Adrenal gland (tissue), 12 donors: ENCODE results near the gene VEGFA. TPM values are rescaled to one million over a fixed set of nuclear protein-coding genes. Genes with fewer than 3 reads are reported as not detected.
A peak's percentile ranks its signal among the peaks of the same experiment; 100 is the strongest.

Experiments used
- DNase-seq, 7 donors: peaks; one replicate each; pipeline ENCODE4 v3.0.0-alpha.2; 2019 to 2020
- H3K27ac ChIP-seq, 5 donors: fragments of 200-600 bp; sonication (generic) in 4 of 5; 1 replicate in 3 of 5; 2 replicates in 2 of 5; pipeline versions ENCODE4 v1.5.1 to v1.8.0; 2016 to 2020; ENCODE audit warnings: mild to moderate bottlenecking in 1 of 5
- H3K27me3 ChIP-seq: fragments of 200-600 bp; 2 replicates; pipeline ENCODE4 v1.8.0; 2021
- H3K36me3 ChIP-seq, 2 donors: fragments of 200-600 bp; replicated peaks in 1 of 2; 1 replicate in 1 of 2; 2 replicates in 1 of 2; pipeline versions ENCODE4 v1.5.1 to v1.8.0; 2018 to 2022
- H3K4me1 ChIP-seq, 2 donors: fragments of 200-600 bp; replicated peaks in 1 of 2; 1 replicate in 1 of 2; 2 replicates in 1 of 2; pipeline versions ENCODE4 v1.5.1 to v1.8.0; 2018 to 2021
- H3K4me3 ChIP-seq, 4 donors: fragments of 200-600 bp; sonication (generic) in 3 of 4; one replicate each; pipeline ENCODE4 v1.5.1; 2016 to 2018
- H3K9me3 ChIP-seq, 3 donors: fragments of 200-600 bp; sonication (generic) in 1 of 3; replicated peaks in 1 of 3; 1 replicate in 2 of 3; 2 replicates in 1 of 3; pipeline versions ENCODE4 v1.5.1 to v1.8.0; 2016 to 2021
- POLR2A ChIP-seq, 2 donors: fragments of 450-650 bp; IDR thresholded peaks; one replicate each; pipeline ENCODE4 v1.6.1; 2017; ENCODE audit warnings: antibody characterized with exemption in 2 of 2, mild to moderate bottlenecking in 2 of 2, moderate library complexity in 1 of 2
- WGBS, 4 donors: extraction: QIAGEN DNeasy Blood & Tissue Kit in 2 of 4; methylation state at CpG; one replicate each; pipeline versions ENCODE4 v1.1.5 to v1.1.7; 2013 to 2017; 5-methylcytosine and 5-hydroxymethylcytosine counted together
- intact Hi-C, 2 donors: fragments of 100-400 bp; cut with DNase I; formaldehyde crosslinking; loops; one replicate each; pipeline versions ENCODE4 v1.14.1 to v1.15.0; 2022 to 2023
- polyA plus RNA-seq, 3 donors: library from polyadenylated mRNA; stranded (reverse); fragments of 200-250 nt in 2 of 3; fragments of 350-450 nt in 1 of 3; fragmentation: Illumina TruSeq in 1 of 3; extraction: RNeasy Lipid Tissue Mini Kit (QIAGEN cat#74804) in 1 of 3; gene quantifications; one replicate each; pipeline ENCODE4 v1.2.3, GENCODE V29; 2013 to 2014
- total RNA-seq, 9 donors: library from RNA; depleted of rRNA in 4 of 9; stranded (reverse); fragments of >200 nt in 4 of 9; fragments of 120-200 nt in 1 of 9; fragmentation: NEBNext Ultra II Directional in 1 of 9; extraction: Animal tissue kit (Norgen Biotek cat#: 25700) in 1 of 9; gene quantifications; one replicate each; pipeline versions ENCODE4 v1.1.0 to v1.2.4, GENCODE V29; 2013 to 2023
- TF ChIP-seq, protein P1 (sequence below), 6 experiments: fragments of 450-650 bp in 4 of 6; fragments of 200-600 bp in 2 of 6; sonication (generic) in 1 of 6; IDR thresholded peaks; 1 replicate in 5 of 6; 2 replicates in 1 of 6; pipeline versions ENCODE4 v1.5.1 to v1.8.0; 2016 to 2021; ENCODE audit warnings: antibody characterized with exemption in 6 of 6, mild to moderate bottlenecking in 2 of 6, moderate library complexity in 1 of 6
- donor health status: healthy with polysubstance abuse.
- donor health status: Bipolar disorder and iron deficiency.
- donor health status: DM: yes; HTN: yes; CAD: no.
- donor health status: DM: no; HTN: no; CAD: no.
- donor health status: DM: no; HTN: no; CAD: no.
- donor health status: DM: yes; HTN: yes; CAD: no.

The VEGFA gene
- total and polyA plus RNA-seq, 12 donors = 31.5 to 343 (median 101) TPM

DNA sequence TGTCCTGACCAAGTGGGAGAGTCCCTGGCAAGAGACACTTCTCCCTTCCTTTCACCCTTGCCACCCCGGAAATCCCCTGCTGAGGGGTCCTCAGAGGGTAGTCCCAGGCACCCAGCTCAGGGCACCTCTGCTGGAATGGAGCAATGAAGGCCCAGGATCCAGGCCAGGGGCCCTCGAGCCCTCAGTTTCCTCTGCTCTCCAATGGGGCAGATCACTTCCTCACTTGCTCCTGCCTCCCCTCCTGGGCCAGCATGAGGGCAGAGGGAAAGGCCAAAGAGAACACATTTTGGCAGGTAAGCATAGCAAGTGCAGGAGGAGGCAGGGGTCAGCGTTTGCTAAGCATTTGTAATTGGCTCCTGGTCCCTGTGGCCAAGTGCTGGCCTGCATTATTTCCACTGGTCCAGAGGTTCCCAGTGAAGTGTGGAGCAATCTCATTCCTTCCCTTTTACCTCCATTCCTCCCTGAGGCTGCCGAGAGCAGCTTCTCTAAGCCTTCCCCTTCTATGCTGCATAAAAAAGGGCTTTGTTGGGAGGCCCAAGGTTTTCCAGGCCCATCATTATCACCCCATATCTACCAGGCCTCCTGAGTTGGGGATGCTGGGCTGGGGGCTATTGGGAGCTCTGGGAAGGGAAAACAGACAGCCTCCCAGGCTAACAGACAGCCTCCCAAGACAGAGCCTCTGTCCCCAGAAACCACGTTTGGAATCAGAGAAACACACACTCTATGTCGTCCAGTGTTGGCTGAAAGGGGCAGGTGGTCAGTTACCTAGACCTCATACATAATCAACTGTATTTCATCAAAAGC lies 28.8 kb upstream of the VEGFA start:
- WGBS, 4 donors = 61 to 83% (median 71%) methylated on average over 4 to 6 of the region's 6 CpGs
- no peaks in the 10 kb centered on the region for H3K4me1 ChIP-seq
- no peaks in the 10 kb centered on the region for H3K36me3 ChIP-seq
- intact Hi-C loops = no loop called here
- no peak overlapping the region for H3K27ac ChIP-seq
- DNase-seq = peak in 2 of 7 donors; percentile 2 to 8
- H3K27me3 ChIP-seq = no peaks in the 10 kb centered on the region
- no peak overlapping the region for H3K4me3 ChIP-seq
- TF ChIP-seq POLR2A (IDR thresholded peaks at IDR 0.05) = no peak
- TF ChIP-seq, protein P1, sequence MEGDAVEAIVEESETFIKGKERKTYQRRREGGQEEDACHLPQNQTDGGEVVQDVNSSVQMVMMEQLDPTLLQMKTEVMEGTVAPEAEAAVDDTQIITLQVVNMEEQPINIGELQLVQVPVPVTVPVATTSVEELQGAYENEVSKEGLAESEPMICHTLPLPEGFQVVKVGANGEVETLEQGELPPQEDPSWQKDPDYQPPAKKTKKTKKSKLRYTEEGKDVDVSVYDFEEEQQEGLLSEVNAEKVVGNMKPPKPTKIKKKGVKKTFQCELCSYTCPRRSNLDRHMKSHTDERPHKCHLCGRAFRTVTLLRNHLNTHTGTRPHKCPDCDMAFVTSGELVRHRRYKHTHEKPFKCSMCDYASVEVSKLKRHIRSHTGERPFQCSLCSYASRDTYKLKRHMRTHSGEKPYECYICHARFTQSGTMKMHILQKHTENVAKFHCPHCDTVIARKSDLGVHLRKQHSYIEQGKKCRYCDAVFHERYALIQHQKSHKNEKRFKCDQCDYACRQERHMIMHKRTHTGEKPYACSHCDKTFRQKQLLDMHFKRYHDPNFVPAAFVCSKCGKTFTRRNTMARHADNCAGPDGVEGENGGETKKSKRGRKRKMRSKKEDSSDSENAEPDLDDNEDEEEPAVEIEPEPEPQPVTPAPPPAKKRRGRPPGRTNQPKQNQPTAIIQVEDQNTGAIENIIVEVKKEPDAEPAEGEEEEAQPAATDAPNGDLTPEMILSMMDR (IDR thresholded peaks at IDR 0.05) = no peak
- no peaks in the 10 kb centered on the region for H3K9me3 ChIP-seq

DNA sequence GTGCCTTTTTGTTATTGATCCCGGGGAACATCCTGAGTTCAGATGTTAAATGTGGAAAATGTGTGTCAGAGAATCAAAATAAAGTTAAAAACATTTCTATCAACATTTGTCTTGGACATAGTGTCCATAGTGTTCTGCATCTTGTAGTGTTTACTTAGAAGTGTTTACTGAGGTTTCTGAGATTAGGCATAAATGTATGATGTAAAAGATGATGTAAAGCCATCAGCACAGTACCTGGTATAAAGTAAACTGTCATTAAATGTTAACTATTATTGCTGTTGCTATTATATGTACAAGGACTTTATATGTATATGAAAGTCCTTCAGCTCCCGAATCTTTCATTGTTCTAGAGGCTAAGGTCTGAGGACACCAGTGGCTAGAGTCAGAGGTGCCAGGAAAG lies 28.2 kb upstream of the VEGFA start:
- no peak for DNase-seq
- no peak overlapping the region for H3K4me3 ChIP-seq
- TF ChIP-seq POLR2A (IDR thresholded peaks at IDR 0.05) = no peak
- TF ChIP-seq, protein P1 (IDR thresholded peaks at IDR 0.05) = no peak
- WGBS, 4 donors = 56 to 83% (median 78%) methylated on average over 2 of the region's 2 CpGs
- H3K27me3 ChIP-seq = no peaks in the 10 kb centered on the region
- no peaks in the 10 kb centered on the region for H3K4me1 ChIP-seq
- no peak overlapping the region for H3K27ac ChIP-seq
- no peaks in the 10 kb centered on the region for H3K9me3 ChIP-seq
- intact Hi-C loops = no loop called here
- no peaks in the 10 kb centered on the region for H3K36me3 ChIP-seq

DNA sequence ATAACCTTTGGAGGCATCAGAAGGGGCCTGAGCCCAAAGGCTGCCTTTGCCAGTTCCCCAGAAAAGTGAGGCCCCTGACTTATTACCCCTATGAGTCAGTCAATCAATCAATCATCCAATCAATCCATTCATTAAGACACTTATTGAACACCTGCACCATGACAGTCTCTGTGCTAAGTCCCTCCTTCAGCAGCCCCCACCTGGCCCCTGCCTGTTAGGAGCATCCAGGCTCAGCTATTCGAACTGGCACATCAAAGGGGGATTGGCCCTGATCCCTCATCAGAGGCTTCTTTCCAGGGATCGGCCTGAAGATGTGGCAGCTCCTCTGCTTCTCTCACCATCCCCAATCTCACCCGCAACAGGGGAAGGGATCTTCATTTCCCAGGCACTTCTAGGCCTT lies 27.7 kb upstream of the VEGFA start:
- H3K9me3 ChIP-seq = no peaks in the 10 kb centered on the region
- intact Hi-C loops = no loop called here
- 83 to 91% (median 84%) methylated on average over 3 of the region's 3 CpGs for WGBS, 4 donors
- H3K36me3 ChIP-seq = no peaks in the 10 kb centered on the region
- peak in 2 of 7 donors; percentile 2 to 8 for DNase-seq
- H3K4me3 ChIP-seq = no peak overlapping the region
- no peak overlapping the region for H3K27ac ChIP-seq
- no peaks in the 10 kb centered on the region for H3K4me1 ChIP-seq
- no peaks in the 10 kb centered on the region for H3K27me3 ChIP-seq
- TF ChIP-seq POLR2A (IDR thresholded peaks at IDR 0.05) = no peak
- TF ChIP-seq, protein P1 (IDR thresholded peaks at IDR 0.05) = no peak

DNA sequence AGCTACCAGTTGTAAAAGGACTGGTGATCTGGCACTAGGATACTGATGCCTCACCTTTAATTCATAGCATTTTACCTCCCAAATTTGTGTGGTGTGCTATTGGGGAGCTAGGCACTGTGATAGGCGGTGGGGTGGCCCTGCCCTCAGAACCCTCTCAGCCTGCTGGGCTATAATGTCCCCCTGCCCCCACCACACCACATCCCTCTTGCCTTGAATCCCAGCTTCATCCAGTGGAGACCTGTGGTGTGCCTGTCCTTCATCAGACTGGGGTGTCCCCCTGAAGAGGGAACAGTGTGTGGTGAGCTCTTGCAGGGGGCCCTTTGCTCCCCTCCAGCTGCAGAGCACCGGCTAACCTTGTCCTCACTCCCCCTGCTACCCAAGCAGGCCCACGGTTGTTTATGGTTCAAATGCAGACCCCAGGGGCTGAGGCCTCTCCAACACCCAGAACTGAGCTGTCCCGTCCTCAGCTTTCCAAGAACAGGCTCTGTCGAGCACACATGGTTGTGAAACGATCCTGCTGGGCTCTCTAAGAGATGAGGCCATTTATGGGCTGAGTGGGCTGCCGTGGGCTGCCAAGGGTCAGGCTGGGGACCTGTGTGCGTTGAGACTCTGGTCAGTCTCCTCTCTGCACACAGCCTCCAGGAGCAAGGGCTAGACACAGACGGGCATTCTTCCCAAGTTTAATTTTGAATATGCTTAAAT lies 26.9 kb upstream of the VEGFA start:
- TF ChIP-seq, protein P1 (IDR thresholded peaks at IDR 0.05) = no peak
- TF ChIP-seq POLR2A (IDR thresholded peaks at IDR 0.05) = no peak
- Histone ChIP-seq H3K36me3 (no peaks in the 10 kb centered on the region), H3K9me3 (no peaks in the 10 kb centered on the region), H3K27me3 (no peaks in the 10 kb centered on the region), H3K27ac (no peak overlapping the region), H3K4me1 (no peaks in the 10 kb centered on the region), H3K4me3 (no peak overlapping the region)
- intact Hi-C loops = no loop called here
- peak in 2 of 7 donors; percentile 2 to 8 for DNase-seq
- 67 to 82% (median 72%) methylated on average over 7 to 9 of the region's 9 CpGs for WGBS, 4 donors
